Right lobe of liver (tissue), 4 donors: ENCODE data around the gene BFSP1.

Experiments used
- CTCF ChIP-seq, 4 donors: fragments of 200-600 bp in 3 of 4; fragments of 450-650 bp in 1 of 4; IDR thresholded peaks; one replicate each; pipeline versions ENCODE4 v1.5.1 to v1.8.0; 2016 to 2022; ENCODE audit warnings: antibody characterized with exemption in 4 of 4, mild to moderate bottlenecking in 2 of 4
- POLR2A ChIP-seq: fragments of 450-650 bp; IDR thresholded peaks from one replicate; pipeline ENCODE4 v1.6.1; 2017; ENCODE audit warnings: antibody characterized with exemption, mild to moderate bottlenecking
- donor health status: DM: no; HTN: no; CAD: no.
- donor health status: DM: no; HTN: no; CAD: no.
- donor health status: DM: no; HTN: yes; CAD: no.

- no peak for TF ChIP-seq CTCF (IDR thresholded peaks at IDR 0.05)
- TF ChIP-seq POLR2A = no peak
Observed at GRCh38 chr20:17446171-17446570, 85.0 kb downstream of the BFSP1 start.
